Ovary (tissue), 3 donors: ENCODE measurements around the gene OLIG1.

ENCODE experiments used
- CTCF ChIP-seq, 3 donors: fragments of 450-650 bp in 2 of 3; fragments of 200-600 bp in 1 of 3; IDR thresholded peaks; one replicate each; pipeline versions ENCODE4 v1.5.1 to v1.8.0; 2016 to 2022; ENCODE audit warnings: antibody characterized with exemption in 3 of 3, mild to moderate bottlenecking in 1 of 3
- POLR2A ChIP-seq: fragments of 450-650 bp; IDR thresholded peaks from one replicate; pipeline ENCODE4 v1.6.1; 2017; ENCODE audit warnings: antibody characterized with exemption, mild to moderate bottlenecking, moderate library complexity
- donor health status: DM: no; HTN: no; CAD: no.

- TF ChIP-seq POLR2A (no peak), CTCF (IDR thresholded peaks at IDR 0.05) (no peak)
Measured at GRCh38 chr21:33028773-33029384, 41.1 kb upstream of the OLIG1 start.
